Stimulated activated CD4-positive, alpha-beta T cell treated with anti-CD3 and anti-CD28 coated beads, Interleukin-15, amount 100 ng/mL, for 24 hours (primary cell): Measurements from ENCODE around the gene HIVEP1.

Experiments
- DNase-seq: peaks from one replicate; pipeline ENCODE4 v3.0.0-alpha.2; 2020

HIVEP1 gene

GRCh38 chr6:11994875-11995461, 17.1 kb upstream of the HIVEP1 start:
- DNase-seq: no peak

- no peak for DNase-seq
These were observed 15.4 kb upstream of the HIVEP1 start for GRCh38 chr6:11996751-11997150.

GRCh38 chr6:11999246-11999645, 12.9 kb upstream of the HIVEP1 start:
- DNase-seq: no peak

GRCh38 chr6:12000174-12000573, 11.9 kb upstream of the HIVEP1 start:
- DNase-seq: no peak

- no peak for DNase-seq
These were observed 11.0 kb upstream of the HIVEP1 start for GRCh38 chr6:12001004-12001705.

- no peak for DNase-seq
These were observed 10.2 kb upstream of the HIVEP1 start for GRCh38 chr6:12001706-12002435.

GRCh38 chr6:12007473-12007872, 4.6 kb upstream of the HIVEP1 start:
- no peak for DNase-seq

- DNase-seq: no peak
These were observed 4.2 kb upstream of the HIVEP1 start for GRCh38 chr6:12007887-12008286.

- DNase-seq: peak; percentile 87
These were observed 3.5 kb upstream of the HIVEP1 start for GRCh38 chr6:12008366-12009179.

GRCh38 chr6:12009180-12009685, 2.9 kb upstream of the HIVEP1 start:
- no peak for DNase-seq

GRCh38 chr6:12009876-12010634, 2.1 kb upstream of the HIVEP1 start:
- DNase-seq: no peak

- no peak for DNase-seq
These were observed 1.4 kb upstream of the HIVEP1 start for GRCh38 chr6:12010635-12011275.

GRCh38 chr6:12011276-12012037, 655 bp upstream of the HIVEP1 start:
- peak; percentile 97 for DNase-seq

- DNase-seq: peak; percentile 86
These were observed 620 bp downstream of the HIVEP1 start for GRCh38 chr6:12012558-12013306.

GRCh38 chr6:12013307-12013719, 1.2 kb downstream of the HIVEP1 start:
- DNase-seq: no peak

- DNase-seq: no peak
These were observed 2.1 kb downstream of the HIVEP1 start for GRCh38 chr6:12014027-12014872.

- no peak for DNase-seq
These were observed 2.7 kb downstream of the HIVEP1 start for GRCh38 chr6:12014873-12015149.

- peak; percentile 40 for DNase-seq
These were observed 5.2 kb downstream of the HIVEP1 start for GRCh38 chr6:12017263-12017662.

- no peak for DNase-seq
These were observed 5.8 kb downstream of the HIVEP1 start for GRCh38 chr6:12017876-12018401.
